GM12878 (cell line): ENCODE measurements around the gene C5AR2. TPM values are rescaled to one million over a fixed set of nuclear protein-coding genes. Genes with fewer than 3 reads are reported as not detected.

Experiments
- BHLHE40 ChIP-seq, 2 experiments: fragments of 450-650 bp in 1 of 2; IDR thresholded peaks; 2 replicates each; pipeline ENCODE4 v1.6.1; 2011 to 2017; ENCODE audit warnings: low read depth in 2 of 2, borderline replicate concordance in 1 of 2, improper control_type of control experiment in 1 of 2, low read length in 1 of 2, mild to moderate bottlenecking in 1 of 2
- CBFB ChIP-seq: IDR thresholded peaks from 2 replicates; pipeline ENCODE4 v1.6.1; 2016; ENCODE audit warnings: antibody characterized with exemption, low read depth
- CHD2 ChIP-seq: IDR thresholded peaks from 2 replicates; pipeline ENCODE4 v1.6.1; 2011; ENCODE audit warnings: low read depth, low read length, improper control_type of control experiment, borderline replicate concordance
- EZH2 ChIP-seq: IDR thresholded peaks from 2 replicates; pipeline ENCODE4 v1.6.1; 2012; ENCODE audit warnings: low read depth, mild to moderate bottlenecking, control low read depth, inconsistent platforms, low read length, borderline replicate concordance; ENCODE audit not compliant: control insufficient read depth
- GABPA ChIP-seq: IDR thresholded peaks from 2 replicates; pipeline ENCODE4 v1.6.1; 2014; ENCODE audit warnings: antibody characterized with exemption, low read depth, mild to moderate bottlenecking, inconsistent platforms
- HDGF ChIP-seq: fragments of 450-650 bp; IDR thresholded peaks from 2 replicates; pipeline ENCODE4 v1.6.1; 2016; ENCODE audit warnings: antibody characterized with exemption
- NR2F1 ChIP-seq: fragments of 450-650 bp; conservative IDR thresholded peaks from 2 replicates; pipeline ENCODE4 v1.6.1; 2017; ENCODE audit warnings: mild to moderate bottlenecking
- NRF1 ChIP-seq: conservative IDR thresholded peaks from 2 replicates; pipeline ENCODE4 v1.6.1; 2011; ENCODE audit warnings: mild to moderate bottlenecking, low read depth, low read length, improper control_type of control experiment
- POLR2A ChIP-seq: IDR thresholded peaks from 2 replicates; pipeline ENCODE4 v1.6.1; 2011; ENCODE audit warnings: low read depth, mild to moderate bottlenecking, low read length
- RELA ChIP-seq: fragments of 450-650 bp; IDR thresholded peaks from 2 replicates; pipeline ENCODE4 v1.8.0; 2014; ENCODE audit warnings: borderline replicate concordance; ENCODE audit not compliant: partially characterized antibody
- RFX5 ChIP-seq: IDR thresholded peaks from 2 replicates; pipeline ENCODE4 v1.6.1; 2011; ENCODE audit warnings: low read depth, low read length, improper control_type of control experiment
- SIN3A ChIP-seq: IDR thresholded peaks from 2 replicates; pipeline ENCODE4 v1.6.1; 2012; ENCODE audit warnings: low read depth, low read length, improper control_type of control experiment
- SPI1 ChIP-seq: IDR thresholded peaks from 2 replicates; pipeline ENCODE4 v1.6.1; 2011; ENCODE audit warnings: low read depth, mild to moderate bottlenecking, low read length, moderate library complexity, borderline replicate concordance; ENCODE audit not compliant: insufficient read depth
- SREBF2 ChIP-seq: IDR thresholded peaks from 2 replicates; pipeline ENCODE4 v1.6.1; 2012; ENCODE audit warnings: mild to moderate bottlenecking, low read length
- polyA plus RNA-seq, 11 experiments: library from polyadenylated mRNA; depleted of rRNA in 4 of 11; unstranded in 6 of 11; stranded (reverse) in 5 of 11; fragments of >200 nt; fragmentation: Nextera tagmentation in 4 of 11; fragmentation: Illumina TruSeq in 1 of 11; extraction: Ambion mirVana in 4 of 11; extraction: Trizol in 1 of 11; gene quantifications; 1 replicate in 1 of 11; 2 replicates in 10 of 11; pipeline versions ENCODE4 v1.2.1 to v1.2.3, GENCODE V29; 2011 to 2016; ENCODE audit warnings: inconsistent platforms in 2 of 11, missing spikeins in 2 of 11, low read depth in 1 of 11
- total RNA-seq, 4 experiments: library from RNA; depleted of rRNA in 3 of 4; stranded (reverse); fragments of >200 nt in 3 of 4; fragmentation: Illumina TruSeq in 1 of 4; extraction: Trizol in 1 of 4; gene quantifications; 2 replicates each; pipeline versions ENCODE4 v1.2.1 to v1.2.3, GENCODE V29; 2013 to 2021
- TF ChIP-seq, protein P1 (sequence below): fragments of 450-650 bp; IDR thresholded peaks from 2 replicates; pipeline ENCODE4 v1.6.1; 2017; ENCODE audit warnings: mild to moderate bottlenecking, moderate library complexity
- TF ChIP-seq, protein P2 (sequence below): fragments of 450-650 bp; IDR thresholded peaks from 2 replicates; pipeline ENCODE4 v1.6.1; 2018; ENCODE audit warnings: borderline replicate concordance, mild to moderate bottlenecking; ENCODE audit not compliant: partially characterized antibody
- TF ChIP-seq, protein P3 (sequence below): IDR thresholded peaks from 2 replicates; pipeline ENCODE4 v1.6.1; 2011; ENCODE audit warnings: borderline replicate concordance, low read depth, mild to moderate bottlenecking, moderate library complexity, low read length; ENCODE audit not compliant: insufficient read depth, poor library complexity, severe bottlenecking
- TF ChIP-seq, protein P4 (sequence below): fragments of 450-650 bp; IDR thresholded peaks from 2 replicates; pipeline ENCODE4 v1.6.1; 2017; ENCODE audit warnings: mild to moderate bottlenecking, low read depth, inconsistent platforms; ENCODE audit not compliant: poor library complexity, severe bottlenecking

C5AR2 gene
- total and polyA plus RNA-seq, 10 of the 15 experiments (the other 5 are each of a cell fraction or from before 2014, with no cell fraction given): 0.01 TPM; not detected in 9

DNA sequence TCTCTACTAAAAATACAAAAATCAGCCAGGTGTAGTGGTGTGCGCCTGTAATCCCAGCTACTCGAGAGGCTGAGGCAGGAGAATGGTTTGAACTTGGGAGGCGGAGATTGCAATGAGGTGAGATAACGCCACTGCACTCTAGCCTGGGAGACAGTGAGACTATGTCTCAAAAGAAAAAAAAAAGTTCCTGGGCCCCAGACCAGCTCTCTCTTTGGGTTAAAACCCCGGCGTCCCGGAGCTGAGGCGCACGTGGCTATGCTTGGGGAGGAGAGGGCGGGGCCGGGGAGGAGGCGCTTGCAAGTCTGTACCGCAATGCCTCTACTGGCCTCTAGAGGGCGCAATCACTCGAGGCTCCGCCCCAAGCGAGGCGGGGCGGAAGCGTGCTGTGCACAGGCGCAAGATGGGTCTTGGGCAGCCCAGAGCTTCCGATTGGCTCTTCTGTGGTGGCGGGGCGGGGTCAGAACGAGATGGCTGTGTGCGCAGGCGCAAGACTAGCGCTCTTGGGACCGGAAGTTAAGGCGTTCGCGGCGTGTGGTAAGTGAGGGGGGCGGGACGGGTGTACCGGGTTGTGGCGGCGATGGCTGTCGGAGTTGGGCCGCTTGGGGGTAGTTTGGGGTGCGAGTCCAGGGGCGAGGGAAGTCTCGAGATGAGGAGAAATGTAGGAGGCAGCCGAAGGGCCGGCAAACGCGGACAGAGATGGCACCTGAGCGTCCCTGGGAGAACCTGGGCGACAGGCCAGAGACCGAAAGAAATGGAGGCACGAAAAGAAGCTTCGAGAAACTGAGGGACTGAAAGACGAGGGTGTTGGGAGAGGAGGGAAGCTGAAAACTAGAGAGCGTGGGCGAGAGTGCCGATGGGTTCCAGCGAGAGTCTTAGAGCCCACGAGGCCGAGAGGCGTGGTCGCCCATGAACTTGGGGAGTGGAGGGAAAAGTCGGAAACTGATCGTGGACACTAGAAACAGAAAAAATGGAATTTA lies 17.1 kb downstream of the C5AR2 start, which contains the start of gene DHX34 (continued):
- TF ChIP-seq NR2F1: no peak
- TF ChIP-seq EZH2: no peak
- TF ChIP-seq, protein P1, sequence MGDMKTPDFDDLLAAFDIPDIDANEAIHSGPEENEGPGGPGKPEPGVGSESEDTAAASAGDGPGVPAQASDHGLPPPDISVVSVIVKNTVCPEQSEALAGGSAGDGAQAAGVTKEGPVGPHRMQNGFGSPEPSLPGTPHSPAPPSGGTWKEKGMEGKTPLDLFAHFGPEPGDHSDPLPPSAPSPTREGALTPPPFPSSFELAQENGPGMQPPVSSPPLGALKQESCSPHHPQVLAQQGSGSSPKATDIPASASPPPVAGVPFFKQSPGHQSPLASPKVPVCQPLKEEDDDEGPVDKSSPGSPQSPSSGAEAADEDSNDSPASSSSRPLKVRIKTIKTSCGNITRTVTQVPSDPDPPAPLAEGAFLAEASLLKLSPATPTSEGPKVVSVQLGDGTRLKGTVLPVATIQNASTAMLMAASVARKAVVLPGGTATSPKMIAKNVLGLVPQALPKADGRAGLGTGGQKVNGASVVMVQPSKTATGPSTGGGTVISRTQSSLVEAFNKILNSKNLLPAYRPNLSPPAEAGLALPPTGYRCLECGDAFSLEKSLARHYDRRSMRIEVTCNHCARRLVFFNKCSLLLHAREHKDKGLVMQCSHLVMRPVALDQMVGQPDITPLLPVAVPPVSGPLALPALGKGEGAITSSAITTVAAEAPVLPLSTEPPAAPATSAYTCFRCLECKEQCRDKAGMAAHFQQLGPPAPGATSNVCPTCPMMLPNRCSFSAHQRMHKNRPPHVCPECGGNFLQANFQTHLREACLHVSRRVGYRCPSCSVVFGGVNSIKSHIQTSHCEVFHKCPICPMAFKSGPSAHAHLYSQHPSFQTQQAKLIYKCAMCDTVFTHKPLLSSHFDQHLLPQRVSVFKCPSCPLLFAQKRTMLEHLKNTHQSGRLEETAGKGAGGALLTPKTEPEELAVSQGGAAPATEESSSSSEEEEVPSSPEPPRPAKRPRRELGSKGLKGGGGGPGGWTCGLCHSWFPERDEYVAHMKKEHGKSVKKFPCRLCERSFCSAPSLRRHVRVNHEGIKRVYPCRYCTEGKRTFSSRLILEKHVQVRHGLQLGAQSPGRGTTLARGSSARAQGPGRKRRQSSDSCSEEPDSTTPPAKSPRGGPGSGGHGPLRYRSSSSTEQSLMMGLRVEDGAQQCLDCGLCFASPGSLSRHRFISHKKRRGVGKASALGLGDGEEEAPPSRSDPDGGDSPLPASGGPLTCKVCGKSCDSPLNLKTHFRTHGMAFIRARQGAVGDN: 0 out of 2 replicates have a peak, but pooled peaks have one; percentile 28
- peak; percentile 40; the same call in 1 of the 2 replicates for TF ChIP-seq GABPA
- peak; percentile 96 for TF ChIP-seq HDGF
- TF ChIP-seq SREBF2: no peak
- 0 out of 2 replicates have a peak, but pooled peaks have one; percentile 81 for TF ChIP-seq SIN3A
- peak; percentile 90 to 92 for TF ChIP-seq BHLHE40 (IDR thresholded peaks at IDR 0.05; ENCODE audit: borderline replicate concordance in 1 of 2, low read depth in 2 of 2, low read length in 1 of 2)
- TF ChIP-seq, protein P2, sequence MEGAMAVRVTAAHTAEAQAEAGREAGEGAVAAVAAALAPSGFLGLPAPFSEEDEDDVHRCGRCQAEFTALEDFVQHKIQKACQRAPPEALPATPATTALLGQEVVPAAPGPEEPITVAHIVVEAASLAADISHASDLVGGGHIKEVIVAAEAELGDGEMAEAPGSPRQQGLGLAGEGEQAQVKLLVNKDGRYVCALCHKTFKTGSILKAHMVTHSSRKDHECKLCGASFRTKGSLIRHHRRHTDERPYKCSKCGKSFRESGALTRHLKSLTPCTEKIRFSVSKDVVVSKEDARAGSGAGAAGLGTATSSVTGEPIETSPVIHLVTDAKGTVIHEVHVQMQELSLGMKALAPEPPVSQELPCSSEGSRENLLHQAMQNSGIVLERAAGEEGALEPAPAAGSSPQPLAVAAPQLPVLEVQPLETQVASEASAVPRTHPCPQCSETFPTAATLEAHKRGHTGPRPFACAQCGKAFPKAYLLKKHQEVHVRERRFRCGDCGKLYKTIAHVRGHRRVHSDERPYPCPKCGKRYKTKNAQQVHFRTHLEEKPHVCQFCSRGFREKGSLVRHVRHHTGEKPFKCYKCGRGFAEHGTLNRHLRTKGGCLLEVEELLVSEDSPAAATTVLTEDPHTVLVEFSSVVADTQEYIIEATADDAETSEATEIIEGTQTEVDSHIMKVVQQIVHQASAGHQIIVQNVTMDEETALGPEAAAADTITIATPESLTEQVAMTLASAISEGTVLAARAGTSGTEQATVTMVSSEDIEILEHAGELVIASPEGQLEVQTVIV: peak; percentile 66
- TF ChIP-seq, protein P3, sequence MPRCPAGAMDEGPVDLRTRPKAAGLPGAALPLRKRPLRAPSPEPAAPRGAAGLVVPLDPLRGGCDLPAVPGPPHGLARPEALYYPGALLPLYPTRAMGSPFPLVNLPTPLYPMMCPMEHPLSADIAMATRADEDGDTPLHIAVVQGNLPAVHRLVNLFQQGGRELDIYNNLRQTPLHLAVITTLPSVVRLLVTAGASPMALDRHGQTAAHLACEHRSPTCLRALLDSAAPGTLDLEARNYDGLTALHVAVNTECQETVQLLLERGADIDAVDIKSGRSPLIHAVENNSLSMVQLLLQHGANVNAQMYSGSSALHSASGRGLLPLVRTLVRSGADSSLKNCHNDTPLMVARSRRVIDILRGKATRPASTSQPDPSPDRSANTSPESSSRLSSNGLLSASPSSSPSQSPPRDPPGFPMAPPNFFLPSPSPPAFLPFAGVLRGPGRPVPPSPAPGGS: no peak
- peak; percentile 94 for TF ChIP-seq POLR2A
- peak; percentile 48; the same call in 1 of the 2 replicates for TF ChIP-seq SPI1
- peak; percentile 70; the same call in 1 of the 2 replicates for TF ChIP-seq CHD2
- TF ChIP-seq CBFB: peak; percentile 77; the same call in 1 of the 2 replicates
- TF ChIP-seq RELA: peak; percentile 76
- TF ChIP-seq, protein P4, sequence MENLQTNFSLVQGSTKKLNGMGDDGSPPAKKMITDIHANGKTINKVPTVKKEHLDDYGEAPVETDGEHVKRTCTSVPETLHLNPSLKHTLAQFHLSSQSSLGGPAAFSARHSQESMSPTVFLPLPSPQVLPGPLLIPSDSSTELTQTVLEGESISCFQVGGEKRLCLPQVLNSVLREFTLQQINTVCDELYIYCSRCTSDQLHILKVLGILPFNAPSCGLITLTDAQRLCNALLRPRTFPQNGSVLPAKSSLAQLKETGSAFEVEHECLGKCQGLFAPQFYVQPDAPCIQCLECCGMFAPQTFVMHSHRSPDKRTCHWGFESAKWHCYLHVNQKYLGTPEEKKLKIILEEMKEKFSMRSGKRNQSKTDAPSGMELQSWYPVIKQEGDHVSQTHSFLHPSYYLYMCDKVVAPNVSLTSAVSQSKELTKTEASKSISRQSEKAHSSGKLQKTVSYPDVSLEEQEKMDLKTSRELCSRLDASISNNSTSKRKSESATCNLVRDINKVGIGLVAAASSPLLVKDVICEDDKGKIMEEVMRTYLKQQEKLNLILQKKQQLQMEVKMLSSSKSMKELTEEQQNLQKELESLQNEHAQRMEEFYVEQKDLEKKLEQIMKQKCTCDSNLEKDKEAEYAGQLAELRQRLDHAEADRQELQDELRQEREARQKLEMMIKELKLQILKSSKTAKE: no peak
- TF ChIP-seq RFX5: peak; percentile 14; the same call in 1 of the 2 replicates
- TF ChIP-seq NRF1: peak; percentile 96
